ENCODE results near the gene SNX30. TPM values are rescaled to one million over a fixed set of nuclear protein-coding genes. Genes with fewer than 3 reads are reported as not detected.

SNX30 gene
- total and polyA plus RNA-seq, 7 donors = 0.55 to 2.8 (median 1.6) TPM

DNA sequence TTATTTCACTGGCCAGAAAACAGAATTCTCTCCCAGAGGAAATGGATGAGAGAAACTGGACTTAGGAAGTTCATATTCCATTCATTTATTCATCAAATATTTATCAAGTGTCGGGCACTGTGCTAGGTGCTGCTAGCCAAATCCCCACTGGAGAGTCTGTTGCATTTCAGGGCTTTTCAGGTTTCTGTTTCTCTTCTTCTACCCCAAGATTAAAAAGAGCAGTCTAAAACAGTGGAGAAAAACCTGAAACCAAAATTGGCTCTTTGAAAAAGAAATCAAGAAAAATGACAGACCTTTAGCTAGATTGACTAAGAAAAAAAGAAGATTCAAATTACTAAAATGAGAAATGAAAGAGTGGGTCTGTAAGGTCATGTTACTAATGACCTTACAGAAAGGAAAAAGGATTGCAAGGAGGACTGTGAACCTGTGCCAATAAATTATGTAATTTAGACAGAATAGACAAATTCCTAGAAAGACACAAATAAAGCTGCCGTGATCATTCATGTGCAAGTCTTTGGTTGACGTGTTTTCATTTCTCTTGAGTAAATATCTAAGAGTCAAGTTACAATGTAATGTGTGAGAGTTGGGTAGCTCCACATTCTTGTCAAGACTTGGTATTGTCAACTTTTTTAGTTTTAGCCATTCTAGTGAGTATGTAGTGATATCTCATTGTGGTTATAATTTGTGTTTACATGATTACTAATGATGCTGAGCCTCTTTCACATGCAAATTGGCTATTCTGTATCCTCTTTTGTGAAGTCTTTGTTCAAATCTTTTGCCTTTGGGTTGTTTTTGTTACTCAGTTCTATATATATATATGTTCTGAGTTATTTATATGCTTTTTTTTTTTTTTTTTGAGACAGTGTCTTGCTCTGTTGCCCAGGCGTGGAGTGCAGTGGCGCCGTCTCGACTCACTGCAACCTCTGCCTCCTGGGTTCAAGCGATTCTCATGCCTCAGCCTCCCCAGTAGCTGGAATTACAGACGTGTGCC, 23.7 kb downstream of the SNX30 start:
- 70 to 74% (median 71%) methylated on average over 9 of the region's 9 CpGs for WGBS, 3 donors
- intact Hi-C loops (cut with DNase I) = no loop called here
- TF ChIP-seq, protein P1, sequence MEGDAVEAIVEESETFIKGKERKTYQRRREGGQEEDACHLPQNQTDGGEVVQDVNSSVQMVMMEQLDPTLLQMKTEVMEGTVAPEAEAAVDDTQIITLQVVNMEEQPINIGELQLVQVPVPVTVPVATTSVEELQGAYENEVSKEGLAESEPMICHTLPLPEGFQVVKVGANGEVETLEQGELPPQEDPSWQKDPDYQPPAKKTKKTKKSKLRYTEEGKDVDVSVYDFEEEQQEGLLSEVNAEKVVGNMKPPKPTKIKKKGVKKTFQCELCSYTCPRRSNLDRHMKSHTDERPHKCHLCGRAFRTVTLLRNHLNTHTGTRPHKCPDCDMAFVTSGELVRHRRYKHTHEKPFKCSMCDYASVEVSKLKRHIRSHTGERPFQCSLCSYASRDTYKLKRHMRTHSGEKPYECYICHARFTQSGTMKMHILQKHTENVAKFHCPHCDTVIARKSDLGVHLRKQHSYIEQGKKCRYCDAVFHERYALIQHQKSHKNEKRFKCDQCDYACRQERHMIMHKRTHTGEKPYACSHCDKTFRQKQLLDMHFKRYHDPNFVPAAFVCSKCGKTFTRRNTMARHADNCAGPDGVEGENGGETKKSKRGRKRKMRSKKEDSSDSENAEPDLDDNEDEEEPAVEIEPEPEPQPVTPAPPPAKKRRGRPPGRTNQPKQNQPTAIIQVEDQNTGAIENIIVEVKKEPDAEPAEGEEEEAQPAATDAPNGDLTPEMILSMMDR (IDR thresholded peaks at IDR 0.05) = no peak

DNA sequence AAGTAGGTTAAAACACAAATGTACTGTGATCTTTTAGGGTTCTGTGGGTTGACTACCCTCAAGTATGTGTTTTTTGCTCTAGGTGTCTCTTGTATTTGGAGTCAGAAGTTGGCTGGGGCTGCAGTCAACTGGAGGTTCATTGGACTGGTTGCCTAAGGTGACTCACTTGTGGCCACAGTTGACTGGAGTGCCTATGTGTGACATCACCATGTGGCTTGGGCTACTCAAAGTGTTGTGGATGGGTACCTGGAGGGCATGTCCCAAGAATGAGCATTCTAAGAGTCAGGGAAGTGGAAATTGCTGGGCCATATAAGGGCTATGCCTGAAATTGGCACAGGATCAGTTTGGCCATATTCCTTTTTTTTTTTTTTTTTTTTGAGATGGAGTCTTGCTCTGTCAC, 27.4 kb downstream of the SNX30 start:
- Histone ChIP-seq H3K4me1 (peaks cover 12% of the 10 kb centered on the region), H3K27ac (no peak overlapping the region), H3K4me3 (no peak overlapping the region), H3K9me3 (no peaks in the 10 kb centered on the region), H3K36me3 (ENCODE audit: insufficient read depth in 1 of 2, low read depth in 1 of 2) (no peaks in the 10 kb centered on the region), H3K27me3 (ENCODE audit: insufficient read depth in 3 of 3, low read length in 2 of 3) (no peaks in the 10 kb centered on the region)
- intact Hi-C loops (cut with DNase I) = no loop called here
- DNase-seq = no peak
- ATAC-seq = peak in 2 of 4 donors; percentile 34 to 68
- TF ChIP-seq, protein P1 (IDR thresholded peaks at IDR 0.05) = no peak

More for the DNA sequence above, 23.7 kb downstream of the SNX30 start:
- ATAC-seq (no peak), DNase-seq (no peak)
- Histone ChIP-seq H3K27me3 (ENCODE audit: insufficient read depth in 3 of 3, low read length in 2 of 3) (no peaks in the 10 kb centered on the region), H3K4me3 (no peak overlapping the region), H3K4me1 (no peaks in the 10 kb centered on the region), H3K36me3 (ENCODE audit: insufficient read depth in 1 of 2, low read depth in 1 of 2) (no peaks in the 10 kb centered on the region), H3K27ac (no peak overlapping the region), H3K9me3 (no peaks in the 10 kb centered on the region)

DNA sequence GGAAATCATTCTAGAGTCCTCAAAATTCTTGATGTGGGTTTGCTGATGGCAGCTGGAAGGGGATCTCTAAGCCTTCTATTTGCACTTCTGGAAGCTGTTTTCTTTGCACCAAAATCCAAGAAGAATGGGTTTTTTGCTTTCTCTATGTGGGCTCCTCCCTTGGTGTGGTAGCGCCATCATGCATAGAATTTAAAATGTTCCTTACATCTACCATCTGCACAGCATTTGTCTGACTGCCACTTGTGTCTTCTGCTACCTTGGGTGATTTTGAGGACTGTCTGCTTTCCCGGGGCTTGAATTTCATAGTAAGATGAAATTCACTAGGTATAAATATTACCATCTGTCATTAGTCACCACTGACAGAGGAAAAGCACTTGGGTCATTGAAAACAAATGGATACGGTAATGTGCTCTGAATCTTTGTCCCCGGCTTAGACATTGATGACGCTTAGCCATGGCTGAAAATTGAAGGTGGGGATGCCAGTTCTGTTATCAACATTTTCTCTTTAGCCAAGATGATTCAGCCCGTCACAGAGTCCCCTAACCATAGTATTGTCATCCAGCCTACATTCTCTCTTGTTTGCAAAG, 30.0 kb downstream of the SNX30 start:
- 55 to 68% (median 57%) methylated on average over 6 of the region's 6 CpGs for WGBS, 3 donors
- no peaks in the 10 kb centered on the region for H3K36me3 ChIP-seq (ENCODE audit: insufficient read depth in 1 of 2, low read depth in 1 of 2)
- no peaks in the 10 kb centered on the region for H3K9me3 ChIP-seq
- H3K4me3 ChIP-seq = no peak overlapping the region
- H3K4me1 ChIP-seq = peaks cover 17% of the 10 kb centered on the region
- H3K27ac ChIP-seq = no peak overlapping the region
- intact Hi-C loops (cut with DNase I) = no loop called here
- no peak for DNase-seq
- peak; percentile 43 to 58 (median 50) for ATAC-seq
- TF ChIP-seq, protein P1 (IDR thresholded peaks at IDR 0.05) = no peak
- H3K27me3 ChIP-seq (ENCODE audit: insufficient read depth in 3 of 3, low read length in 2 of 3) = no peaks in the 10 kb centered on the region

DNA sequence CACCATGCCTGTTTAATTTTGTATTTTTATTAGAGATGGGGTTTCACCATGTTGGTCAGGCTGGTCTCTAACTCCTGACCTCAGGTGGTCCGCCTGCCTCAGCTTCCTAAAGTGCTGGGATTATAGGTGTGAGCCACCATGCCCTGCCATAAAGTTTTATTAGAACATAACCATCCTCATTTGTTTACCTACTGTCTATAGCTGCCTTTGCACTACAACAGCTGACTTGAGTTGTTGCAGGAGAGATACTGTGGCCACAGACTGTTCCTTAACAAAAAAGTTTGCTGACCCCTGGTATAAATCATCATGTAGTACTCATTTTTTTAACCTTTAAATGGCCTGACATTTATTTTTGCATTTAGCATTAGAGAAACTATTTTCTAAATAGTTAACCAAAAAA, 31.7 kb downstream of the SNX30 start:
- DNase-seq (no peak), ATAC-seq (no peak)
- H3K36me3 ChIP-seq (ENCODE audit: insufficient read depth in 1 of 2, low read depth in 1 of 2) = no peaks in the 10 kb centered on the region
- TF ChIP-seq, protein P1 (IDR thresholded peaks at IDR 0.05) = no peak
- H3K4me1 ChIP-seq = peaks cover 17% of the 10 kb centered on the region
- intact Hi-C loops (cut with DNase I) = no loop called here
- H3K9me3 ChIP-seq = no peaks in the 10 kb centered on the region
- WGBS, 3 donors = 94 to 100% (median 100%) methylated on average over 1 of the region's 1 CpG
- H3K27me3 ChIP-seq (ENCODE audit: insufficient read depth in 3 of 3, low read length in 2 of 3) = no peaks in the 10 kb centered on the region
- no peak overlapping the region for H3K4me3 ChIP-seq
- H3K27ac ChIP-seq = no peak overlapping the region

Data from psoas muscle (tissue), 8 donors.